COLO829 (cell line): ENCODE data around the gene XRCC4.

ENCODE experiments used
- DNase-seq: peaks from one replicate; pipeline ENCODE4 v3.0.0; 2012; ENCODE audit warnings: low spot score

Gene XRCC4

GRCh38 chr5:83392766-83393503, 315.6 kb downstream of the XRCC4 start:
- DNase-seq, result no peak

- no peak for DNase-seq
Observed at GRCh38 chr5:83393504-83393866, 316.1 kb downstream of the XRCC4 start.

GRCh38 chr5:83394190-83394589, 316.8 kb downstream of the XRCC4 start:
- DNase-seq, result no peak

GRCh38 chr5:83396662-83397061, 319.3 kb downstream of the XRCC4 start:
- DNase-seq, result no peak

- no peak for DNase-seq
Observed at GRCh38 chr5:83397658-83398057, 320.3 kb downstream of the XRCC4 start.

- no peak for DNase-seq
Observed at GRCh38 chr5:83400241-83400640, 322.9 kb downstream of the XRCC4 start.

GRCh38 chr5:83400701-83401100, 323.4 kb downstream of the XRCC4 start:
- no peak for DNase-seq

- no peak for DNase-seq
Observed at GRCh38 chr5:83401122-83401731, 323.9 kb downstream of the XRCC4 start.

GRCh38 chr5:83401775-83402174, 324.4 kb downstream of the XRCC4 start:
- DNase-seq, result no peak
